Neural cell (in vitro differentiated cells): ENCODE data around the gene RERE.

ENCODE experiments used
- CTCF ChIP-seq: fragments of 450-650 bp; IDR thresholded peaks from 2 replicates; pipeline ENCODE4 v1.5.1; 2014; ENCODE audit warnings: antibody characterized with exemption, mild to moderate bottlenecking, moderate library complexity; ENCODE audit not compliant: poor library complexity, severe bottlenecking
- EP300 ChIP-seq: fragments of 450-650 bp; conservative IDR thresholded peaks from 2 replicates; pipeline ENCODE4 v1.6.1; 2014; ENCODE audit warnings: antibody characterized with exemption, mild to moderate bottlenecking, moderate library complexity; ENCODE audit not compliant: poor library complexity, severe bottlenecking
- EZH2 ChIP-seq: fragments of 200-600, 300-800 bp; shearing (Covaris generic), sonication (generic); IDR thresholded peaks from 2 replicates; pipeline ENCODE4 v1.6.1; 2014; ENCODE audit warnings: antibody characterized with exemption, low read length, borderline replicate concordance, mild to moderate bottlenecking; ENCODE audit not compliant: insufficient read depth, poor library complexity, severe bottlenecking
- MXI1 ChIP-seq: fragments of 450-650 bp; conservative IDR thresholded peaks from 2 replicates; pipeline ENCODE4 v1.6.1; 2014; ENCODE audit warnings: antibody characterized with exemption, mild to moderate bottlenecking; ENCODE audit not compliant: poor library complexity, severe bottlenecking
- POLR2AphosphoS5 ChIP-seq: IDR thresholded peaks from 2 replicates; pipeline ENCODE4 v1.6.1; 2012
- RAD21 ChIP-seq: fragments of 450-650 bp; conservative IDR thresholded peaks from 2 replicates; pipeline ENCODE4 v1.6.1; 2014; ENCODE audit warnings: antibody characterized with exemption, mild to moderate bottlenecking, moderate library complexity
- REST ChIP-seq: IDR thresholded peaks from 2 replicates; pipeline ENCODE4 v1.6.1; 2012; ENCODE audit warnings: borderline replicate concordance

- no peak for TF ChIP-seq CTCF
- TF ChIP-seq EZH2, result no peak
- no peak for TF ChIP-seq RAD21
- TF ChIP-seq POLR2AphosphoS5, result no peak
- no peak for TF ChIP-seq REST
- TF ChIP-seq MXI1, result no peak
- no peak for TF ChIP-seq EP300
Measured at GRCh38 chr1:8589571-8589970, 227.9 kb downstream of the RERE start.
